ENCODE results near the gene TACC3. TPM values are rescaled to one million over a fixed set of nuclear protein-coding genes. Genes with fewer than 3 reads are reported as not detected.
A peak's percentile ranks its signal among the peaks of the same experiment; 100 is the strongest.
"Not testable (repeated sequence)": the region's sequence is repeated elsewhere in the genome, so short reads cannot be mapped to it uniquely, and the experiment has no call there.

Gene TACC3
- polyA plus RNA-seq, 1 experiment, result 24.0 TPM

- TF ChIP-seq, protein P1, sequence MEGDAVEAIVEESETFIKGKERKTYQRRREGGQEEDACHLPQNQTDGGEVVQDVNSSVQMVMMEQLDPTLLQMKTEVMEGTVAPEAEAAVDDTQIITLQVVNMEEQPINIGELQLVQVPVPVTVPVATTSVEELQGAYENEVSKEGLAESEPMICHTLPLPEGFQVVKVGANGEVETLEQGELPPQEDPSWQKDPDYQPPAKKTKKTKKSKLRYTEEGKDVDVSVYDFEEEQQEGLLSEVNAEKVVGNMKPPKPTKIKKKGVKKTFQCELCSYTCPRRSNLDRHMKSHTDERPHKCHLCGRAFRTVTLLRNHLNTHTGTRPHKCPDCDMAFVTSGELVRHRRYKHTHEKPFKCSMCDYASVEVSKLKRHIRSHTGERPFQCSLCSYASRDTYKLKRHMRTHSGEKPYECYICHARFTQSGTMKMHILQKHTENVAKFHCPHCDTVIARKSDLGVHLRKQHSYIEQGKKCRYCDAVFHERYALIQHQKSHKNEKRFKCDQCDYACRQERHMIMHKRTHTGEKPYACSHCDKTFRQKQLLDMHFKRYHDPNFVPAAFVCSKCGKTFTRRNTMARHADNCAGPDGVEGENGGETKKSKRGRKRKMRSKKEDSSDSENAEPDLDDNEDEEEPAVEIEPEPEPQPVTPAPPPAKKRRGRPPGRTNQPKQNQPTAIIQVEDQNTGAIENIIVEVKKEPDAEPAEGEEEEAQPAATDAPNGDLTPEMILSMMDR (IDR thresholded peaks at IDR 0.05; ENCODE audit: insufficient read depth, low read depth, low read length), result no peak
- Histone ChIP-seq H3K4me3 (ENCODE audit: low read depth, low read length) (no peak overlapping the region), H3K36me3 (ENCODE audit: control insufficient read depth, insufficient read depth, low read length) (peaks cover 19% of the 10 kb centered on the region), H3K27me3 (ENCODE audit: control insufficient read depth, insufficient read depth, low read length) (no peaks in the 10 kb centered on the region)
- ChIA-PET POLR2A (no interaction called here), CTCF (interaction anchor here (0.9 to 10.9 kb wide), 9 partner anchors 15 to 336 kb away, joined by 3 to 167 read pairs (median 7); partner anchors contain the start of genes SLBP, TACC3 and TMEM129)
- no peak for DNase-seq (ENCODE audit: low read depth)
These were observed 29.5 kb upstream of the TACC3 start for GRCh38 chr4:1691737-1692373.

GRCh38 chr4:1693131-1693896, 28.0 kb upstream of the TACC3 start:
- no peaks in the 10 kb centered on the region for H3K27me3 ChIP-seq (ENCODE audit: control insufficient read depth, insufficient read depth, low read length)
- H3K4me3 ChIP-seq (ENCODE audit: low read depth, low read length), result no peak overlapping the region
- POLR2A ChIA-PET, result interaction anchor here (1.0 kb wide), 1 partner anchor 19 kb away, joined by 3 read pairs; the partner anchor contains the start of gene SLBP
- H3K36me3 ChIP-seq (ENCODE audit: control insufficient read depth, insufficient read depth, low read length), result peaks cover 21% of the 10 kb centered on the region
- TF ChIP-seq, protein P1 (IDR thresholded peaks at IDR 0.05; ENCODE audit: insufficient read depth, low read depth, low read length), result peak; percentile 96
- DNase-seq (ENCODE audit: low read depth), result no peak
- CTCF ChIA-PET, result interaction anchor here (0.6 to 10.9 kb wide), 23 partner anchors 10 to 347 kb away, joined by 3 to 167 read pairs (median 5); partner anchors contain the start of genes SLBP, TACC3 and TMEM129

DNA sequence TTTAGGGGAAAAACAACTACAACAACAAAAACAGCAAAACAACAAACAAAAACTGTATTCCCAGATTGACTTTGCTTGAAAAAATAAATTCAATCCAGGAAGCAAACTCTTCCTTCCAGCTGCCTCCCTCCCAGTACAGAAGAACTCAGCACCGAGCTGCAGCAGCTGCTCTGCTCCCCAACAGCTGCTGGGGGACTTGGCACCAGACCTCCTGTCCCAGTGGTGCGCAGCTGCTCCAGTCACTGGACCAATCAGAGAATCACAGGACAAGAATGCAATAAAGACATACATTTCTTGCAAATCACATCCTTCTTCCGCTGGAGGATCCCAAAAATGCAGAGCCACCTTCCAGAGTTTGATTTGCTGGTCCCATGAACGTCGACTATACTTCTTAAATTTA, 25.4 kb upstream of the TACC3 start:
- no peak for DNase-seq (ENCODE audit: low read depth)
- Histone ChIP-seq H3K4me3 (ENCODE audit: low read depth, low read length) (no peak overlapping the region), H3K36me3 (ENCODE audit: control insufficient read depth, insufficient read depth, low read length) (peaks cover 18% of the 10 kb centered on the region), H3K27me3 (ENCODE audit: control insufficient read depth, insufficient read depth, low read length) (no peaks in the 10 kb centered on the region)
- ChIA-PET POLR2A (no interaction called here), CTCF (interaction anchor here (2.1 to 10.9 kb wide), 3 partner anchors 11 to 34 kb away, joined by 10 to 167 read pairs (median 152); partner anchors contain the start of genes SLBP, TACC3 and TMEM129)
- TF ChIP-seq, protein P1 (IDR thresholded peaks at IDR 0.05; ENCODE audit: insufficient read depth, low read depth, low read length), result no peak

- H3K4me3 ChIP-seq (ENCODE audit: low read depth, low read length); H3K27me3 ChIP-seq (ENCODE audit: control insufficient read depth, insufficient read depth, low read length); H3K36me3 ChIP-seq (ENCODE audit: control insufficient read depth, insufficient read depth, low read length); DNase-seq (ENCODE audit: low read depth); POLR2A ChIA-PET: not testable (repeated sequence)
- CTCF ChIA-PET, result interaction anchor here (2.3 to 13.6 kb wide), 2 partner anchors 9 to 25 kb away, joined by 6 to 152 read pairs; no protein-coding TSS in a partner anchor
These were observed 19.6 kb upstream of the TACC3 start for GRCh38 chr4:1701671-1702070.

GRCh38 chr4:1703867-1704266, 17.5 kb upstream of the TACC3 start:
- H3K36me3 ChIP-seq (ENCODE audit: control insufficient read depth, insufficient read depth, low read length), result peaks cover 4% of the 10 kb centered on the region
- POLR2A ChIA-PET, result no interaction called here
- no peak overlapping the region for H3K4me3 ChIP-seq (ENCODE audit: low read depth, low read length)
- CTCF ChIA-PET, result interaction anchor here (1.2 to 13.6 kb wide), 3 partner anchors 9 to 22 kb away, joined by 3 to 152 read pairs (median 5); partner anchors contain the start of gene SLBP
- DNase-seq (ENCODE audit: low read depth), result no peak
- no peaks in the 10 kb centered on the region for H3K27me3 ChIP-seq (ENCODE audit: control insufficient read depth, insufficient read depth, low read length)
- TF ChIP-seq, protein P1 (IDR thresholded peaks at IDR 0.05; ENCODE audit: insufficient read depth, low read depth, low read length), result no peak
